ENCODE measurements around the gene CLEC18B. TPM values are rescaled to one million over a fixed set of nuclear protein-coding genes. Genes with fewer than 3 reads are reported as not detected.

Gene CLEC18B
- total RNA-seq, 1 experiment from 2014 or later = 2.1 TPM

- no peaks in the 10 kb centered on the region for H4K20me1 ChIP-seq (ENCODE audit: insufficient read depth)
- CTCF ChIA-PET = interaction anchor here (1.6 kb wide), 1 partner anchor 140 kb away, joined by 4 read pairs; no protein-coding TSS in a partner anchor
- H3K4me1 ChIP-seq (ENCODE audit: control insufficient read depth in 1 of 2, insufficient read depth in 2 of 2, low read length in 2 of 2) = peaks cover 35 to 48% of the 10 kb centered on the region in 2 experiments
- DNase-seq (ENCODE audit: low read depth, low spot score) = peak; percentile 49
- H3K36me3 ChIP-seq (ENCODE audit: control insufficient read depth in 1 of 2, insufficient read depth in 2 of 2, low read length in 2 of 2) = peaks cover 13 to 19% of the 10 kb centered on the region in 2 experiments; a peak in 3 of 4 replicates
- H3K9me2 ChIP-seq (ENCODE audit: insufficient read depth) = no peaks in the 10 kb centered on the region
- H3K27ac ChIP-seq (ENCODE audit: low read depth, low read length) = peak overlapping the region; percentile 74
- H3K9ac ChIP-seq (ENCODE audit: low read length) = peak overlapping the region; percentile 37
- H3K9me3 ChIP-seq (ENCODE audit: control insufficient read depth in 1 of 2, insufficient read depth in 1 of 2, low read depth in 1 of 2, low read length in 2 of 2) = no peaks in the 10 kb centered on the region
- TF ChIP-seq MAX (IDR thresholded peaks at IDR 0.05) (0 out of 2 replicates have a peak, but pooled peaks have one; percentile 11), TCF7L2 (IDR thresholded peaks at IDR 0.05; ENCODE audit: borderline replicate concordance, extremely low read depth, insufficient read depth, insufficient read length) (no peak), FOSL1 (IDR thresholded peaks at IDR 0.05; ENCODE audit: low read depth) (peak; percentile 33; the same call in 1 of the 2 replicates), JUND (IDR thresholded peaks at IDR 0.05) (peak; percentile 31; the same call in 1 of the 2 replicates), CTCF (IDR thresholded peaks at IDR 0.05 in 2 of 3, conservative IDR thresholded peaks at IDR 0.05 in 1 of 3; ENCODE audit: borderline replicate concordance in 1 of 3, insufficient read depth in 1 of 3, low read depth in 2 of 3, low read length in 2 of 3) (peak in 2 of 3 experiments; percentile 29 to 40; a peak in 3 of 6 replicates), RAD21 (IDR thresholded peaks at IDR 0.05; ENCODE audit: low read depth) (0 out of 2 replicates have a peak, but pooled peaks have one; percentile 12), EGR1 (IDR thresholded peaks at IDR 0.05; ENCODE audit: low read depth) (no peak), SP1 (IDR thresholded peaks at IDR 0.05; ENCODE audit: low read depth) (peak; percentile 23; the same call in 1 of the 2 replicates)
- POLR2A ChIA-PET = no interaction called here
- H3K4me3 ChIP-seq (replicated peaks in 1 of 2; ENCODE audit: low read depth in 1 of 2, low read length in 2 of 2) = peak overlapping the region in 1 of 2 experiments; percentile 28; a peak in 2 of 4 replicates
- peak overlapping the region; percentile 63 for H3K4me2 ChIP-seq (ENCODE audit: low read length)
- intact Hi-C loops (cut with micrococcal nuclease) = no loop called here
- no peaks in the 10 kb centered on the region for H3K27me3 ChIP-seq (ENCODE audit: insufficient read depth, low read length)
- no peak overlapping the region for H2AFZ ChIP-seq (ENCODE audit: low read depth, low read length, poor library complexity, severe bottlenecking)
- H3K79me2 ChIP-seq (ENCODE audit: insufficient read depth, low read length) = 0 out of 2 replicates have a peak, but pooled peaks cover 5% of the 10 kb centered on the region
- peak; percentile 78 for ATAC-seq
- BruUV-seq (replicated peaks) = no TSS peak
- RAD21 ChIA-PET (ENCODE audit: low non-redundant PET in 1 of 2, low total read pairs in 2 of 2, uncharacterized antibody in 2 of 2, unreplicated experiment in 2 of 2) = no interaction called here
Observed at GRCh38 chr16:74449470-74449869, 28.2 kb upstream of the CLEC18B start.

Data from HCT116 (cell line).